OCI-M2 (cell line): Measurements from ENCODE around the gene RAPGEF6.
"Not testable (repeated sequence)": the region's sequence is repeated elsewhere in the genome, so short reads cannot be mapped to it uniquely, and the experiment has no call there.

Experiments used
- DNase-seq: peaks from one replicate; lab custom pipeline; 2025; ENCODE audit not compliant: unreplicated experiment; lab: John Stamatoyannopoulos, UW

Gene RAPGEF6

GRCh38 chr5:131608597-131608996 lies 26.4 kb downstream of the RAPGEF6 start:
- DNase-seq = no peak

GRCh38 chr5:131607903-131608540 lies 27.0 kb downstream of the RAPGEF6 start:
- no peak for DNase-seq

GRCh38 chr5:131607418-131607817 lies 27.6 kb downstream of the RAPGEF6 start:
- no peak for DNase-seq

GRCh38 chr5:131605086-131605485 lies 29.9 kb downstream of the RAPGEF6 start:
- DNase-seq = no peak

GRCh38 chr5:131595088-131596033 lies 39.7 kb downstream of the RAPGEF6 start:
- no peak for DNase-seq

- DNase-seq = no peak
These were observed 41.1 kb downstream of the RAPGEF6 start for GRCh38 chr5:131593921-131594320.

- DNase-seq = not testable (repeated sequence)
These were observed 41.6 kb downstream of the RAPGEF6 start for GRCh38 chr5:131593436-131593835.

GRCh38 chr5:131589510-131590348 lies 45.3 kb downstream of the RAPGEF6 start:
- no peak for DNase-seq

GRCh38 chr5:131587541-131587940 lies 47.5 kb downstream of the RAPGEF6 start:
- DNase-seq = no peak

- no peak for DNase-seq
These were observed 53.3 kb downstream of the RAPGEF6 start for GRCh38 chr5:131581702-131582101.

- no peak for DNase-seq
These were observed 54.9 kb downstream of the RAPGEF6 start for GRCh38 chr5:131579917-131580671.

- DNase-seq = no peak
These were observed 59.3 kb downstream of the RAPGEF6 start for GRCh38 chr5:131575660-131576227.

GRCh38 chr5:131571669-131572168 lies 63.3 kb downstream of the RAPGEF6 start:
- no peak for DNase-seq

- DNase-seq = no peak
These were observed 64.3 kb downstream of the RAPGEF6 start for GRCh38 chr5:131570757-131571156.

- DNase-seq = no peak
These were observed 70.8 kb downstream of the RAPGEF6 start for GRCh38 chr5:131564229-131564652.

- no peak for DNase-seq
These were observed 71.4 kb downstream of the RAPGEF6 start for GRCh38 chr5:131563434-131564228.

- no peak for DNase-seq
These were observed 84.4 kb downstream of the RAPGEF6 start for GRCh38 chr5:131550606-131551005.

GRCh38 chr5:131548176-131548575 lies 86.9 kb downstream of the RAPGEF6 start:
- DNase-seq = no peak

- no peak for DNase-seq
These were observed 89.2 kb downstream of the RAPGEF6 start for GRCh38 chr5:131545845-131546244.
